Psoas muscle (tissue), 8 donors: ENCODE results near the gene KDM2A. TPM values are rescaled to one million over a fixed set of nuclear protein-coding genes. Genes with fewer than 3 reads are reported as not detected.

Source experiments
- ATAC-seq, 4 donors: fragments of 200-7000 bp; cut with Tn5 transposase; one replicate each; pipeline ENCODE4 v1.9.1; 2020; ENCODE audit warnings: moderate library complexity in 3 of 4, mild to moderate bottlenecking in 2 of 4
- DNase-seq, 2 donors: peaks; one replicate each; pipeline ENCODE4 v3.0.0-alpha.2; 2020
- H3K27ac ChIP-seq: fragments of 200-600 bp; one replicate; pipeline ENCODE4 v1.8.0; 2022
- H3K27me3 ChIP-seq, 3 donors: fragments of 200-600 bp in 1 of 3; one replicate each; pipeline versions ENCODE4 v1.6.1 to v1.8.0; 2013 to 2022; ENCODE audit warnings: low read length in 2 of 3, mild to moderate bottlenecking in 2 of 3, moderate library complexity in 1 of 3; ENCODE audit not compliant: insufficient read depth in 3 of 3
- H3K36me3 ChIP-seq, 2 donors: fragments of 200-600 bp in 1 of 2; one replicate each; pipeline versions ENCODE4 v1.6.1 to v1.8.0; 2013 to 2022; ENCODE audit warnings: low read depth in 1 of 2, mild to moderate bottlenecking in 1 of 2, moderate library complexity in 1 of 2; ENCODE audit not compliant: insufficient read depth in 1 of 2
- H3K4me1 ChIP-seq: fragments of 200-600 bp; one replicate; pipeline ENCODE4 v1.8.0; 2022
- H3K4me3 ChIP-seq: fragments of 200-600 bp; one replicate; pipeline ENCODE4 v1.8.0; 2022; ENCODE audit warnings: mild to moderate bottlenecking
- H3K9me3 ChIP-seq: fragments of 200-600 bp; one replicate; pipeline ENCODE4 v1.8.0; 2022
- CTCF ChIP-seq: fragments of 200-600 bp; IDR thresholded peaks from one replicate; pipeline ENCODE4 v1.8.0; 2022; ENCODE audit warnings: antibody characterized with exemption
- WGBS, 3 donors: extraction: QIAGEN DNeasy Blood & Tissue Kit; methylation state at CpG; one replicate each; pipeline versions ENCODE4 v1.1.6 to v1.1.7; 2013; 5-methylcytosine and 5-hydroxymethylcytosine counted together
- intact Hi-C, 2 donors: fragments of 100-400 bp; cut with DNase I; formaldehyde crosslinking; loops; one replicate each; pipeline versions ENCODE4 v1.11.0 to v1.14.2; 2022
- polyA plus RNA-seq, 3 donors: library from polyadenylated mRNA; stranded (reverse); fragments of 200-250 nt; gene quantifications; one replicate each; pipeline ENCODE4 v1.2.3, GENCODE V29; 2013
- total RNA-seq, 4 donors: library from RNA; stranded (reverse); fragmentation: NEBNext Ultra II Directional in 2 of 4; extraction: Animal tissue kit (Norgen Biotek cat#: 25700) in 2 of 4; gene quantifications; one replicate each; pipeline versions ENCODE4 v1.2.1 to v1.2.4, GENCODE V29; 2021 to 2023
- donor health status: healthy with polysubstance abuse.
- donor health status: DM: no; HTN: no; CAD: no; lungs with moderate emphysema.
- donor health status: Bipolar disorder and iron deficiency.
- donor health status: healthy.
- donor health status: DM: yes; HTN: yes; CAD: no.
- donor health status: DM: no; HTN: no; CAD: no.
- donor health status: DM: no; HTN: no; CAD: no.
- donor health status: DM: yes; HTN: yes; CAD: no.

KDM2A gene
- total and polyA plus RNA-seq, 7 donors = 26.6 to 67.9 (median 52.4) TPM

- ATAC-seq (peak; percentile 39 to 67 (median 60)), DNase-seq (peak; percentile 63 to 72)
- H3K4me1 ChIP-seq = peaks cover 64% of the 10 kb centered on the region
- H3K27ac ChIP-seq = peak overlapping the region; percentile 88
- no peaks in the 10 kb centered on the region for H3K27me3 ChIP-seq
- TF ChIP-seq CTCF = peak; percentile 24
- H3K36me3 ChIP-seq = peaks cover 0 to 35% of the 10 kb centered on the region in 2 donors
- intact Hi-C loops = no loop called here
- no peaks in the 10 kb centered on the region for H3K9me3 ChIP-seq
- WGBS, 3 donors = 25 to 26% (median 26%) methylated on average over 14 to 16 of the region's 16 CpGs
- peak overlapping the region; percentile 56 for H3K4me3 ChIP-seq
These were observed 157.7 kb downstream of the KDM2A start for GRCh38 chr11:67276781-67277230.

GRCh38 chr11:67277231-67277961 lies 158.3 kb downstream of the KDM2A start:
- peak overlapping the region; percentile 88 for H3K27ac ChIP-seq
- DNase-seq (peak; percentile 93 to 94), ATAC-seq (peak; percentile 83 to 94 (median 86))
- peaks cover 58% of the 10 kb centered on the region for H3K4me1 ChIP-seq
- H3K27me3 ChIP-seq = no peaks in the 10 kb centered on the region
- peaks cover 0 to 41% of the 10 kb centered on the region in 2 donors for H3K36me3 ChIP-seq
- WGBS, 3 donors = 13 to 19% (median 14%) methylated on average over 23 to 24 of the region's 24 CpGs
- no peaks in the 10 kb centered on the region for H3K9me3 ChIP-seq
- no peak for TF ChIP-seq CTCF
- intact Hi-C loops = no loop called here
- peak overlapping the region; percentile 56 for H3K4me3 ChIP-seq

- H3K27me3 ChIP-seq = no peaks in the 10 kb centered on the region
- peak overlapping the region; percentile 88 for H3K27ac ChIP-seq
- DNase-seq (peak; percentile 9 to 53), ATAC-seq (no peak)
- TF ChIP-seq CTCF = no peak
- WGBS, 3 donors = 82 to 86% (median 82%) methylated on average over 14 of the region's 14 CpGs
- peaks cover 0 to 50% of the 10 kb centered on the region in 2 donors for H3K36me3 ChIP-seq
- no peaks in the 10 kb centered on the region for H3K9me3 ChIP-seq
- H3K4me3 ChIP-seq = peak overlapping the region; percentile 56
- intact Hi-C loops = no loop called here
- H3K4me1 ChIP-seq = peaks cover 49% of the 10 kb centered on the region
These were observed 159.3 kb downstream of the KDM2A start for GRCh38 chr11:67278135-67278938.

GRCh38 chr11:67278939-67279588 lies 160.0 kb downstream of the KDM2A start:
- H3K36me3 ChIP-seq = peaks cover 3 to 57% of the 10 kb centered on the region in 2 donors
- no peak for TF ChIP-seq CTCF
- no peaks in the 10 kb centered on the region for H3K27me3 ChIP-seq
- H3K4me3 ChIP-seq = no peak overlapping the region
- ATAC-seq = no peak
- H3K27ac ChIP-seq = no peak overlapping the region
- H3K9me3 ChIP-seq = no peaks in the 10 kb centered on the region
- H3K4me1 ChIP-seq = peaks cover 42% of the 10 kb centered on the region
- intact Hi-C loops = no loop called here
- WGBS, 3 donors = 85 to 87% (median 87%) methylated on average over 14 of the region's 14 CpGs
- DNase-seq = peak; percentile 6 to 51
